K562 (cell line): Measurements from ENCODE around the gene STAP1. TPM values are rescaled to one million over a fixed set of nuclear protein-coding genes. Genes with fewer than 3 reads are reported as not detected.

Experiments used
- ATAC-seq: fragments of 200-7000 bp; cut with Tn5 transposase; 3 replicates; pipeline ENCODE4 v1.9.1; 2020; ENCODE audit warnings: moderate library complexity
- BruUV-seq: library from RNA; stranded (reverse); fragments of 400-500 nt; replicated peaks from 2 replicates; lab custom pipeline; 2021; lab: Mats Ljungman, UMichigan
- CTCF ChIA-PET: fragments of 300-600 bp; formaldehyde crosslinking; extraction: SDS; loops from one replicate; lab custom pipeline; 2021; ENCODE audit warnings: low intra/inter-chr PET ratio; lab: Yijun Ruan, JAX
- POLR2A ChIA-PET: fragments of 300-600, 350-650 bp; sonication (Branson Sonifier 250); formaldehyde crosslinking; extraction: SDS; loops from one replicate; lab custom pipeline; 2021; ENCODE audit warnings: antibody characterized with exemption, inconsistent platforms; lab: Yijun Ruan, JAX
- DNase-seq, 4 experiments: peaks; one replicate each; pipeline versions ENCODE4 v3.0.0 to v3.0.0-alpha.2; 2011 to 2018; ENCODE audit warnings: low spot score in 3 of 4, mixed read lengths in 3 of 4; ENCODE audit errors: extremely low read depth in 1 of 4
- FAIRE-seq: peaks from 2 replicates; lab custom pipeline; 2011; peaks lifted over from hg19 to GRCh38; lab: Jason Lieb, UNC
- H2AFZ ChIP-seq: 2 replicates; pipeline ENCODE4 v1.6.0; 2011; ENCODE audit warnings: low read depth, low read length, control low read depth, inconsistent platforms
- H3K27ac ChIP-seq: fragments of 200-600 bp; 3 replicates; pipeline ENCODE4 v1.8.0; 2011; ENCODE audit warnings: low read depth, mild to moderate bottlenecking, control low read depth, inconsistent platforms, low read length, moderate library complexity, mixed read lengths; ENCODE audit errors: extremely low read depth
- H3K27me3 ChIP-seq, 2 experiments: fragments of 300-600 bp in 1 of 2; 2 replicates in 1 of 2; 3 replicates in 1 of 2; pipeline versions ENCODE4 v1.6.0 to v1.8.0; 2011; ENCODE audit warnings: inconsistent platforms in 2 of 2, low read length in 2 of 2, mild to moderate bottlenecking in 1 of 2, mixed read lengths in 1 of 2, moderate library complexity in 1 of 2; ENCODE audit not compliant: control insufficient read depth in 2 of 2, insufficient read depth in 2 of 2
- H3K36me3 ChIP-seq: fragments of 300-600 bp; 3 replicates; pipeline ENCODE4 v1.8.0; 2011; ENCODE audit warnings: mild to moderate bottlenecking, low read length, inconsistent platforms; ENCODE audit not compliant: control insufficient read depth, insufficient read depth
- H3K4me1 ChIP-seq, 2 experiments: fragments of 200-600 bp in 1 of 2; replicated peaks in 1 of 2; 2 replicates in 1 of 2; 3 replicates in 1 of 2; pipeline versions ENCODE4 v1.5.1 to v1.8.0; 2011; ENCODE audit warnings: inconsistent platforms in 2 of 2, low read length in 2 of 2, mild to moderate bottlenecking in 1 of 2, mixed read lengths in 1 of 2, moderate library complexity in 1 of 2; ENCODE audit not compliant: control insufficient read depth in 2 of 2, insufficient read depth in 2 of 2
- H3K4me2 ChIP-seq: 2 replicates; pipeline ENCODE4 v1.6.1; 2011; ENCODE audit warnings: low read length, control low read depth, inconsistent platforms, mixed read lengths; ENCODE audit not compliant: insufficient read depth
- H3K4me3 ChIP-seq: fragments of 200-600 bp; sonication (generic), shearing (Covaris generic); 2 replicates; pipeline ENCODE4 v1.5.1; 2016; ENCODE audit warnings: control low read depth, inconsistent platforms
- H3K79me2 ChIP-seq: fragments of 200-600 bp; 3 replicates; pipeline ENCODE4 v1.8.0; 2011; ENCODE audit warnings: low read length, inconsistent platforms; ENCODE audit not compliant: control insufficient read depth, insufficient read depth
- H3K9ac ChIP-seq, 2 experiments: 2 replicates each; pipeline versions ENCODE4 v1.6.0 to v1.6.1; 2011; ENCODE audit warnings: low read depth in 2 of 2, low read length in 2 of 2, control low read depth in 1 of 2, inconsistent platforms in 1 of 2, mild to moderate bottlenecking in 1 of 2, mixed read lengths in 1 of 2; ENCODE audit not compliant: insufficient read depth in 1 of 2
- H3K9me1 ChIP-seq: one replicate; pipeline ENCODE4 v1.6.0; 2011; ENCODE audit warnings: inconsistent platforms, mild to moderate bottlenecking, low read length, moderate library complexity; ENCODE audit not compliant: control insufficient read depth, insufficient read depth
- H3K9me3 ChIP-seq: replicated peaks from 2 replicates; pipeline ENCODE4 v1.5.1; 2011; ENCODE audit warnings: low read depth, low read length, inconsistent platforms; ENCODE audit not compliant: control insufficient read depth, insufficient read depth
- H4K20me1 ChIP-seq: replicated peaks from 2 replicates; pipeline ENCODE4 v1.6.1; 2011; ENCODE audit warnings: low read length, inconsistent platforms, mixed read lengths; ENCODE audit not compliant: control insufficient read depth, insufficient read depth
- EP300 ChIP-seq: IDR thresholded peaks from 2 replicates; pipeline ENCODE4 v1.6.1; 2012; ENCODE audit warnings: low read length, improper control_type of control experiment
- ID3 ChIP-seq, 2 experiments: fragments of 250-450 bp in 1 of 2; fragments of 450-650 bp in 1 of 2; sonication (Bioruptor Pico) in 1 of 2; IDR thresholded peaks; 2 replicates each; pipeline versions ENCODE4 v1.6.1 to v1.8.0; 2016 to 2021; ENCODE audit warnings: mild to moderate bottlenecking in 2 of 2, moderate library complexity in 2 of 2, missing compliant biosample characterization in 1 of 2, missing genetic modification characterization in 1 of 2
- MEIS2 ChIP-seq: fragments of 450-650 bp; IDR thresholded peaks from 2 replicates; pipeline ENCODE4 v1.6.1; 2014; ENCODE audit warnings: mild to moderate bottlenecking; ENCODE audit not compliant: partially characterized antibody
- NR4A1 ChIP-seq, 2 experiments: fragments of 250-450 bp in 1 of 2; fragments of 450-650 bp in 1 of 2; sonication (Bioruptor Pico) in 1 of 2; IDR thresholded peaks; 2 replicates each; pipeline versions ENCODE4 v1.4.0 to v1.6.1; 2016 to 2020; ENCODE audit warnings: mild to moderate bottlenecking in 2 of 2, missing compliant biosample characterization in 1 of 2, missing genetic modification characterization in 1 of 2, moderate library complexity in 1 of 2
- PTTG1 ChIP-seq: fragments of 450-650 bp; IDR thresholded peaks from 2 replicates; pipeline ENCODE4 v1.6.1; 2016; ENCODE audit warnings: low read depth, mild to moderate bottlenecking, missing genetic modification characterization, missing compliant biosample characterization
- RFX5 ChIP-seq: IDR thresholded peaks from 2 replicates; pipeline ENCODE4 v1.6.1; 2011; ENCODE audit warnings: low read depth, mild to moderate bottlenecking, improper control_type of control experiment, low read length
- SETDB1 ChIP-seq: IDR thresholded peaks from one replicate; pipeline ENCODE4 v1.6.1; 2012; ENCODE audit warnings: low read length, control low read depth, inconsistent platforms
- TBL1XR1 ChIP-seq, 2 experiments: IDR thresholded peaks; 2 replicates each; pipeline ENCODE4 v1.6.1; 2012; ENCODE audit warnings: improper control_type of control experiment in 2 of 2, low read length in 2 of 2, mild to moderate bottlenecking in 1 of 2
- ZBTB49 ChIP-seq: sonication (generic); formaldehyde crosslinking; IDR thresholded peaks from 2 replicates; pipeline ENCODE4 v1.8.0; 2022; ENCODE audit warnings: missing genetic modification reagents, mild to moderate bottlenecking, borderline replicate concordance
- ZNF175 ChIP-seq: fragments of 200-800 bp; sonication (Bioruptor generic); IDR thresholded peaks from 2 replicates; pipeline ENCODE4 v1.6.1; 2016; ENCODE audit warnings: low read depth, mild to moderate bottlenecking, missing genetic modification characterization, missing compliant biosample characterization
- ZNF57 ChIP-seq: fragments of 450-650 bp; formaldehyde crosslinking; IDR thresholded peaks from 2 replicates; pipeline ENCODE4 v1.4.0; 2020; ENCODE audit warnings: mild to moderate bottlenecking, moderate library complexity
- WGBS: fragments of 100-300 bp; shearing (Covaris generic); methylation state at CpG from one replicate; pipeline ENCODE4 v1.1.6; 2016; ENCODE audit warnings: low coverage, mixed read lengths; ENCODE audit not compliant: insufficient coverage; ENCODE audit errors: missing lambda C conversion rate; 5-methylcytosine and 5-hydroxymethylcytosine counted together
- in situ Hi-C: fragments of 300-500 bp; cut with MboI; formaldehyde crosslinking; loops from 4 replicates; pipeline ENCODE4 v1.15.0; 2018; ENCODE audit warnings: inconsistent platforms, mixed read lengths
- intact Hi-C: fragments of 100-400 bp; cut with micrococcal nuclease; formaldehyde crosslinking; loops from 2 replicates; pipeline ENCODE4 v1.14.2; 2022
- polyA plus RNA-seq, 8 experiments: library from polyadenylated mRNA; depleted of rRNA in 4 of 8; stranded (reverse) in 5 of 8; unstranded in 3 of 8; fragments of >200 nt; fragmentation: Nextera tagmentation in 2 of 8; fragmentation: Illumina TruSeq in 1 of 8; extraction: Ambion mirVana in 2 of 8; extraction: Trizol in 1 of 8; gene quantifications; 2 replicates each; pipeline versions ENCODE4 v1.2.1 to v1.2.3, GENCODE V29; 2011 to 2014; ENCODE audit warnings: inconsistent platforms in 1 of 8, missing spikeins in 1 of 8
- total RNA-seq, 7 experiments: library from RNA; depleted of rRNA in 6 of 7; stranded (reverse); fragments of >200 nt in 6 of 7; fragmentation: Illumina TruSeq in 2 of 7; extraction: Trizol in 2 of 7; gene quantifications; 2 replicates each; pipeline versions ENCODE4 v1.2.1 to v1.2.3, GENCODE V29; 2011 to 2021; ENCODE audit warnings: low replicate concordance in 1 of 7

Gene STAP1
- total and polyA plus RNA-seq, 9 of the 15 experiments (the other 6 are each of a cell fraction or from before 2014, with no cell fraction given) = 0.50 to 5.6 (median 1.4) TPM

- Histone ChIP-seq H3K79me2 (no peaks in the 10 kb centered on the region), H3K9me3 (no peaks in the 10 kb centered on the region), H3K4me3 (no peak overlapping the region), H2AFZ (no peak overlapping the region), H3K27me3 (no peaks in the 10 kb centered on the region), H3K9me1 (no peaks in the 10 kb centered on the region), H3K9ac (no peak overlapping the region), H3K36me3 (no peaks in the 10 kb centered on the region), H3K4me1 (no peaks in the 10 kb centered on the region; a peak in 1 of 5 replicates), H3K27ac (no peak overlapping the region), H4K20me1 (no peaks in the 10 kb centered on the region), H3K4me2 (no peak overlapping the region)
- no TSS peak for BruUV-seq
- intact Hi-C loops = no loop called here
- ChIA-PET CTCF (no interaction called here), POLR2A (interaction anchor here (0.6 to 1.6 kb wide), 3 partner anchors 11 to 97 kb away, joined by 3 to 4 read pairs (median 3); no protein-coding TSS in a partner anchor)
- FAIRE-seq (no peak), ATAC-seq (no peak), DNase-seq (no peak)
- in situ Hi-C loops = no loop called here
- WGBS = 56% methylated on average over 3 of the region's 3 CpGs
- TF ChIP-seq RFX5 (no peak), TBL1XR1 (IDR thresholded peaks at IDR 0.05; ENCODE audit: low read length in 2 of 2) (no peak), SETDB1 (no peak), MEIS2 (no peak), PTTG1 (tag) (no peak), ZNF57 (no peak), NR4A1 (CRISPR knock-in tag; IDR thresholded peaks at IDR 0.05) (no peak), NR4A1 (tag; IDR thresholded peaks at IDR 0.05) (no peak), ID3 (CRISPR knock-in tag; IDR thresholded peaks at IDR 0.05) (no peak), ID3 (tag; IDR thresholded peaks at IDR 0.05) (no peak), EP300 (no peak), ZNF175 (CRISPR knock-in tag) (no peak), ZBTB49 (CRISPR knock-in tag) (no peak)
Measured at GRCh38 chr4:67604749-67605148, 46.2 kb downstream of the STAP1 start.
